ENCODE results near the gene CBX8. TPM values are rescaled to one million over a fixed set of nuclear protein-coding genes. Genes with fewer than 3 reads are reported as not detected.
"Not testable (repeated sequence)": the region's sequence is repeated elsewhere in the genome, so short reads cannot be mapped to it uniquely, and the experiment has no call there.

The CBX8 gene
- total and polyA plus RNA-seq, 3 experiments from 2014 or later, result 0.91 to 2.2 (median 1.9) TPM

DNA sequence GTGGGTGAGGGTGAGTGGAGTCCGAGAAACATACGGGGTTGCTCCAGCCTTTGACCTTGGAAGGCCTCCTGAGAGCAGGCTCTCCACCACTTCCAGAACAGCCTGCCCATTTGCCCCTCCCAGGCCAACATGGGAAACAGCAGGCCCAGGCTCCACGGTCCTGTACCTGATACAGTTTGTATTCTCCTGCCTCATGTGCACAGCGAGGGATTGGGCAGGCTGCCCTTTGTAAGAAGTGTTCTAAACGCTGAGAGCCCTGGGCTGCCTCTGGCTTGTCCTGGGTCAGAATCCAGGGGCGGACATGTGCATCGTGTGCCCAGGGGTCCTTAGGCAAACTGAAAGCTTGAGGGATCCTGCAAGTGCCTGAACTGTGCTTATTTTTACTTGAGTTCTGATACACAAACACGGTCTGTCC, 22.3 kb downstream of the CBX8 start:
- DNase-seq, result no peak
- ChIA-PET POLR2A (no interaction called here), CTCF (interaction anchor here (1.9 kb wide), 1 partner anchor 33 kb away, joined by 6 read pairs; no protein-coding TSS in a partner anchor)
- no peaks in the 10 kb centered on the region for H3K36me3 Mint-ChIP-seq
- Histone ChIP-seq H3K36me3 (ENCODE audit: insufficient read depth, low read length) (no peaks in the 10 kb centered on the region), H3K27ac (ENCODE audit: low read depth, low read length) (no peak overlapping the region), H3K4me3 (ENCODE audit: low read length) (no peak overlapping the region), H3K4me1 (ENCODE audit: insufficient read depth, low read length) (peaks cover 16% of the 10 kb centered on the region), H3K9me3 (ENCODE audit: low read length) (no peaks in the 10 kb centered on the region), H3K27me3 (ENCODE audit: insufficient read depth, low read length, poor library complexity, severe bottlenecking) (peaks cover 19% of the 10 kb centered on the region)
- peaks cover 7 to 21% (median 20%) of the 10 kb centered on the region in 3 donors for H3K4me1 Mint-ChIP-seq
- H3K27me3 Mint-ChIP-seq, result peaks cover 33 to 62% of the 10 kb centered on the region in 2 donors
- H3K4me3 Mint-ChIP-seq, result no peak overlapping the region
- peak overlapping the region in 1 of 8 donors; percentile 18 for H3K27ac Mint-ChIP-seq
- peaks cover 0 to 2% (median 0%) of the 10 kb centered on the region in 5 donors for H3K9me3 Mint-ChIP-seq

DNA sequence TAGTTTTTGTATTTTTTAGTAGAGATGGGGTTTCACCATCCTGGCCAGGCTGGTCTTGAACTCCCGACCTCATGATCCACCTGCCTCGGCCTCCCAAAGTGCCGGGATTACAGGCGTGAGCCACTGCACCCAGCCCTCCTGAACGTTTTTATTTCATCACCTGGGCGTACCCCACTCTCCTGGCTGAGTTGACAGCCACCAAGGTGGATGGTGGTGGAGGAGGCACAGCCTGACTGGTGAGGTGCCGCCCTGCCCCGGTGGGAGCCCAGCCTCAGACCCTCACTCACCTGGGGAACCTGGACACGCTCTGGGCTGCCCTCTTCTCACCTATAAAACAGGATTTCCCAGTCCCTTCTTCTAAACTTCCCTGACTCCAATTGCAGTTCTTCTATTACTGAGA, 24.2 kb downstream of the CBX8 start:
- H3K4me3 Mint-ChIP-seq, result peak overlapping the region in 1 of 7 donors; percentile 16
- CTCF ChIA-PET; H3K36me3 Mint-ChIP-seq; H3K27ac Mint-ChIP-seq; H3K27ac ChIP-seq (ENCODE audit: low read depth, low read length); H3K9me3 Mint-ChIP-seq; H3K4me3 ChIP-seq (ENCODE audit: low read length); POLR2A ChIA-PET; H3K9me3 ChIP-seq (ENCODE audit: low read length); DNase-seq; H3K36me3 ChIP-seq (ENCODE audit: insufficient read depth, low read length): not testable (repeated sequence)
- Histone ChIP-seq H3K4me1 (ENCODE audit: insufficient read depth, low read length) (peaks cover 10% of the 10 kb centered on the region), H3K27me3 (ENCODE audit: insufficient read depth, low read length, poor library complexity, severe bottlenecking) (peaks cover 16% of the 10 kb centered on the region)
- peaks cover 32 to 64% of the 10 kb centered on the region in 2 donors for H3K27me3 Mint-ChIP-seq
- H3K4me1 Mint-ChIP-seq, result peaks cover 2 to 13% (median 9%) of the 10 kb centered on the region in 3 donors

DNA sequence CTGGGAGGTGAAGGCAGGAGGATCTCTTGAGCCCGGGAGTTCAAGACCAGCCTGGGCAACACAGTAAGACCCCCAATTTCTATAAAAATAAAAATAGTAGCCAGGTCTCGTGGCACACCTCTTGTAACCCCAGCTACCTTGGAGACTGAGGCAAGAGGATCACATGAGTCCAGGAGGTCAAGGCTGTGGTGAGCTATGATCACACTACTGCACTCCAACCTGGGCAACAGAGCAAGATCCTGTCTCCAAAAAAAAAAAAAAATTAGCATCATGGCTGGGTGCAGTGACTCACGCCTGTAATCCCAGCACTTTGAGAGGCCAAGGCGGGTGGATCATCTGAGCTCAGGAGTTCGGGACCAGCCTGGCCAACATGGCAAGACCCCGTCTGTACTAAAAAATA, 25.6 kb downstream of the CBX8 start:
- ChIA-PET CTCF (no interaction called here), POLR2A (no interaction called here)
- H3K4me3 Mint-ChIP-seq, result no peak overlapping the region
- no peaks in the 10 kb centered on the region for H3K9me3 ChIP-seq (ENCODE audit: low read length)
- H3K27ac ChIP-seq (ENCODE audit: low read depth, low read length), result no peak overlapping the region
- H3K27me3 Mint-ChIP-seq, result peaks cover 25 to 61% of the 10 kb centered on the region in 2 donors
- no peaks in the 10 kb centered on the region for H3K36me3 Mint-ChIP-seq
- H3K4me1 Mint-ChIP-seq, result no peaks in the 10 kb centered on the region
- no peak overlapping the region for H3K4me3 ChIP-seq (ENCODE audit: low read length)
- H3K27ac Mint-ChIP-seq, result no peak overlapping the region
- no peak for DNase-seq
- H3K9me3 Mint-ChIP-seq, result peaks cover 0 to 2% (median 0%) of the 10 kb centered on the region in 5 donors
- H3K27me3 ChIP-seq (ENCODE audit: insufficient read depth, low read length, poor library complexity, severe bottlenecking), result peaks cover 10% of the 10 kb centered on the region
- no peaks in the 10 kb centered on the region for H3K36me3 ChIP-seq (ENCODE audit: insufficient read depth, low read length)
- no peaks in the 10 kb centered on the region for H3K4me1 ChIP-seq (ENCODE audit: insufficient read depth, low read length)

DNA sequence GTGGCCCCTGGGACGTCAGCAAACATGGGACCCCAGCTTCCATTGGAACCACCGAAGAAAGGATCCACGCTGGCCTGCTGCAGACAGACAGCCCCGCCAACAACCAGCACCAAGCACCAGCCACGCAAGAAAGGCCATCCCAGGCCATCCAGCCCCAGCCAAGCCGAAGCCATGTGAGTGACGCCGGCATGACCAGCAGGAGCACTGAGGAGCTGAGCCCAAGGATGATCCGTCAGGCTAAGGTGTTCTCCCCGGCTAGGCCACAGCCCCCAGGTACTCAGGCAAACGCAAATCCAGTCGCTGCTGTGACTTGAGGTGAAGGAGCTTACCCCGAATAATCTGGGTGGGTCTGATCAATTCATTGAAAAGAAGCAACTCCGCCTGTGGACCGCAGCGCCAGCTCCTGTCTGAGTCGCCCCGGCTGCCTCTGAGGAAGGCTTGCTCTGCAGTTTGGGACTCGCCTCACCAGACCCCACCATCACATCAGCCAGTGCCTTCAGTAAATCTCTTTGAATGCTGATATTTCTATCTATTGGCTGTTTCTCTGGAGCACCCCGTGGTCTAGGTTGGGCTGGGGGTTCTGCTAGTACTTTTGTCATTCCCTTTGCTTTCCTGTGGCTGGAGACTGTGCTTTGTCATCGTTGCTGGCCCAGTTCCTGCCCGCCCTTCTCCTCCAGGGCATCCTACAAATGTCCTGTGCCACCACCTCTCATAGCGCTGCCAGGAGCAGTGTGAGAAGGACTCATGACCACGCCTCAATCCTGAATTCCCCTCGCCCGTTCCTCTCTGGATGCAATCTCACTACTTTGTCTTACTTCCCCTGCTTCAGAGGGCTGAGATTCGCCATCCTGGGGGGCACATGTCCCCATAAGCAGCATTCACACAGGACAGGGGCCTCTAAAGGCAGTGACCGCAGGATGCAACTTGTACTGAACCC, 27.0 kb downstream of the CBX8 start:
- Histone ChIP-seq H3K4me1 (ENCODE audit: insufficient read depth, low read length) (no peaks in the 10 kb centered on the region), H3K4me3 (ENCODE audit: low read length) (no peak overlapping the region), H3K27ac (ENCODE audit: low read depth, low read length) (no peak overlapping the region), H3K36me3 (ENCODE audit: insufficient read depth, low read length) (no peaks in the 10 kb centered on the region), H3K9me3 (ENCODE audit: low read length) (no peaks in the 10 kb centered on the region), H3K27me3 (ENCODE audit: insufficient read depth, low read length, poor library complexity, severe bottlenecking) (peaks cover 4% of the 10 kb centered on the region)
- H3K27ac Mint-ChIP-seq, result no peak overlapping the region
- no peak overlapping the region for H3K4me3 Mint-ChIP-seq
- H3K4me1 Mint-ChIP-seq, result no peaks in the 10 kb centered on the region
- no peaks in the 10 kb centered on the region for H3K36me3 Mint-ChIP-seq
- CTCF ChIA-PET, result no interaction called here
- H3K27me3 Mint-ChIP-seq, result peaks cover 25 to 56% of the 10 kb centered on the region in 2 donors
- no peak for DNase-seq
- H3K9me3 Mint-ChIP-seq, result peaks cover 0 to 2% (median 0%) of the 10 kb centered on the region in 5 donors
- POLR2A ChIA-PET, result no interaction called here

DNA sequence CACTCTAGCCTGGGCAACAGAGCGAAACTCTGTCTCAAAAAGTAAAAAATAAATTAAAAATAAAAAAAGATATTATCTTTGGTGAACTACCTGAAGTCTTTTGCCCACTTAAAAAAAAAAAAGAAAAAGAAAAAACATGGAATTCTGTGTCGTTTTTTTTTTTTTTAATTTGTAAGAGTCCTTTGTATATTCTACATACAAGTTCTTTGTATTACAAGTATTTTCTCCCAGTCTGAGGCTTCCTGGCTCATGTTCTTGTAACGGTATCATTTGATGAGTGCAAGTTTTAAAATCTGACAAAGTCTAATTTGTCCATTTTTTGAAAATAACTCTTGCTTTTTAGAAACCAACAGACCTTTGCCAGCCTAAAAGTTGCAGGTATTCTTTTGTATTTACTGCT, 31.2 kb downstream of the CBX8 start:
- no peaks in the 10 kb centered on the region for H3K4me1 ChIP-seq (ENCODE audit: insufficient read depth, low read length)
- no peaks in the 10 kb centered on the region for H3K9me3 ChIP-seq (ENCODE audit: low read length)
- peaks cover 4% of the 10 kb centered on the region for H3K27me3 ChIP-seq (ENCODE audit: insufficient read depth, low read length, poor library complexity, severe bottlenecking)
- ChIA-PET CTCF (no interaction called here), POLR2A (no interaction called here)
- H3K9me3 Mint-ChIP-seq, result peaks cover 0 to 3% (median 0%) of the 10 kb centered on the region in 5 donors
- no peaks in the 10 kb centered on the region for H3K36me3 Mint-ChIP-seq
- H3K27me3 Mint-ChIP-seq, result peaks cover 17 to 47% of the 10 kb centered on the region in 2 donors
- H3K4me3 ChIP-seq (ENCODE audit: low read length), result no peak overlapping the region
- no peak for DNase-seq
- no peak overlapping the region for H3K4me3 Mint-ChIP-seq
- H3K36me3 ChIP-seq (ENCODE audit: insufficient read depth, low read length), result no peaks in the 10 kb centered on the region
- H3K4me1 Mint-ChIP-seq, result no peaks in the 10 kb centered on the region
- H3K27ac ChIP-seq (ENCODE audit: low read depth, low read length), result no peak overlapping the region
- no peak overlapping the region for H3K27ac Mint-ChIP-seq

DNA sequence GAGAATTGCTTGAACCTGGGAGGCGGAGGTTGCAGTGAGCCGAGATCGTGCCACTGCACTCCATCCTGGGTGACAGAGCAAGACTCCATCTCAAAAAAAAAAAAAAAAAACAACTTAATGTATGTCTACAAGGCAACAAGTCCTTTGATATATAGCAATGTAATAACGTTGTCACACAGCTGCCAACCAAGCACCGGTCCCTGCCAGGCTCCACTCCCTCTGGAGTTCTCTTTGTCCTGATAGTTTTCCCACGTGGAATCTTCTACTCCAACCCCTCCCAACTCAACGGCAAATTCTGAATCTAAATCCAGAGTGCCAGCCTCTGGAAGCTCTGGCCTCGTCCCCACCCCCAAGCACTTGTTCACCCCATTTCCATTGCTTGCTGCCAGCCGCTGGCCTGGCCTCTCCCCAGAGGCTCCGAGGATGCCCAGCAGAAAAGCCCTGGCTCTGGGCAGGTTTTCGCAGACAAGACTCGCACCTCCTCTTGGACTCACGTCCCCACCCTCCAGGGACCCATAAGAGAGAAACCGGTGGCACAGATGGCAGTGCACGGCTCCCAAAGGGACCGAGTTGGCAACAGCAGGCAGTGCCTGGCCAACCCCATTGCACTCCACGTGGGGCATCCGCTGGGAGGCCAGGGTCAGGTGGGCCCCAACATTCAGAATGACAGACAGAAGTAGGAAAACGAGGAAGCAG, 34.8 kb downstream of the CBX8 start:
- ChIA-PET POLR2A (no interaction called here), CTCF (interaction anchor here (0.7 to 0.9 kb wide), 2 partner anchors 20 to 154 kb away, joined by 3 read pairs; no protein-coding TSS in a partner anchor)
- no peaks in the 10 kb centered on the region for H3K27me3 ChIP-seq (ENCODE audit: insufficient read depth, low read length, poor library complexity, severe bottlenecking)
- no peak overlapping the region for H3K27ac Mint-ChIP-seq
- H3K4me1 Mint-ChIP-seq, result no peaks in the 10 kb centered on the region
- DNase-seq, result no peak
- peaks cover 0 to 1% (median 0%) of the 10 kb centered on the region in 5 donors for H3K9me3 Mint-ChIP-seq
- no peak overlapping the region for H3K4me3 ChIP-seq (ENCODE audit: low read length)
- no peak overlapping the region for H3K4me3 Mint-ChIP-seq
- no peak overlapping the region for H3K27ac ChIP-seq (ENCODE audit: low read depth, low read length)
- no peaks in the 10 kb centered on the region for H3K9me3 ChIP-seq (ENCODE audit: low read length)
- H3K36me3 ChIP-seq (ENCODE audit: insufficient read depth, low read length), result no peaks in the 10 kb centered on the region
- H3K4me1 ChIP-seq (ENCODE audit: insufficient read depth, low read length), result no peaks in the 10 kb centered on the region
- peaks cover 2 to 31% of the 10 kb centered on the region in 2 donors for H3K27me3 Mint-ChIP-seq
- H3K36me3 Mint-ChIP-seq, result no peaks in the 10 kb centered on the region

DNA sequence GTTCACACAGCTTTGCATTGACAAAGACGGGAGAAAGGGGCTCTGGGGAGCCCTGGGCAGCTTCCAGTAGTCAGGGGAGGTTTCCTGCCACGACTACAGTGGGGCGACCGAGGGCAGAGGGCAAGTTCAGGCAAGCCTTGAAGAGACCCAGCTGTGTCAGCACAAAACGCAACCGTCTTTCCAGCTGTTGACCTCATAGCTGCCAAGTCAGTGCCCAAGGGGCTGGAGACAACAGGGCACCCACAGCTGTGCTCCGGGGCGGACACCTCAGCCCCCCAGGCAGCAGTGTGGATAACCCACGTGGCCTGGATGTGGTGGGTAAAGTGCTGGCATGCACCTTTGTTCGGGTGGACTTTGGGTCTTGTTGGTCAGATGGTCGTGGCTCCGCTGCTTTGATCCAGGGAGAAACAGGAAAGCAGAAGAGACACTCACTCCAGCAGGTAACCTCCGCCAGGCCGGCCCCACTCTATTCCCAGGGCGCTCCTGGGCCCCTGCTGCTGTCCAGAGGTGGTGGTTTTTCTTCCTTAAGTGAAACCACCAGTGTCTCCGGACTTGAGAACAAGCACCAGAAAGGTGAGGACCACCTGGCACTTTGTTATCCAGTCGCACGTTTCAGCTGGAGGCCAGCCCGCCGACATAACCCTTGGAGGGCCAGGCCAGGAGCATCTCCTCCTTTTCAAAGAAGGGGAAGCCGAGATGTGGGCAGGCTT, 36.5 kb downstream of the CBX8 start:
- Histone ChIP-seq H3K36me3 (ENCODE audit: insufficient read depth, low read length) (no peaks in the 10 kb centered on the region), H3K4me3 (ENCODE audit: low read length) (no peak overlapping the region), H3K27me3 (ENCODE audit: insufficient read depth, low read length, poor library complexity, severe bottlenecking) (no peaks in the 10 kb centered on the region), H3K9me3 (ENCODE audit: low read length) (no peaks in the 10 kb centered on the region), H3K27ac (ENCODE audit: low read depth, low read length) (no peak overlapping the region), H3K4me1 (ENCODE audit: insufficient read depth, low read length) (no peaks in the 10 kb centered on the region)
- H3K36me3 Mint-ChIP-seq, result no peaks in the 10 kb centered on the region
- ChIA-PET CTCF (interaction anchor here (1.0 kb wide), 1 partner anchor 14 kb away, joined by 5 read pairs; no protein-coding TSS in a partner anchor), POLR2A (no interaction called here)
- no peaks in the 10 kb centered on the region for H3K4me1 Mint-ChIP-seq
- no peak overlapping the region for H3K4me3 Mint-ChIP-seq
- no peak overlapping the region for H3K27ac Mint-ChIP-seq
- DNase-seq, result no peak
- H3K9me3 Mint-ChIP-seq, result peaks cover 0 to 1% (median 0%) of the 10 kb centered on the region in 5 donors
- peaks cover 4 to 29% of the 10 kb centered on the region in 2 donors for H3K27me3 Mint-ChIP-seq
